Prostate gland (tissue), 2 donors: ENCODE measurements around the gene SORBS1.

ENCODE experiments used
- CTCF ChIP-seq, 4 experiments: fragments of 200-600 bp in 2 of 4; fragments of 450-650 bp in 2 of 4; sonication (generic) in 2 of 4; IDR thresholded peaks; 1 replicate in 3 of 4; 2 replicates in 1 of 4; pipeline ENCODE4 v1.5.1; 2016 to 2019; ENCODE audit warnings: antibody characterized with exemption in 4 of 4, mild to moderate bottlenecking in 2 of 4, moderate library complexity in 2 of 4
- POLR2A ChIP-seq: fragments of 450-650 bp; IDR thresholded peaks from one replicate; pipeline ENCODE4 v1.6.1; 2016; ENCODE audit warnings: antibody characterized with exemption, mild to moderate bottlenecking
- POLR2AphosphoS5 ChIP-seq: sonication (generic); formaldehyde crosslinking; IDR thresholded peaks from one replicate; pipeline ENCODE4 v1.6.1; 2017; ENCODE audit warnings: antibody characterized with exemption

- TF ChIP-seq CTCF (IDR thresholded peaks at IDR 0.05) (no peak), POLR2AphosphoS5 (no peak), POLR2A (no peak)
Measured at GRCh38 chr10:95411635-95412034, 149.5 kb downstream of the SORBS1 start.
